Transverse colon (tissue), 4 donors: ENCODE data around the gene ACTR10. TPM values are rescaled to one million over a fixed set of nuclear protein-coding genes. Genes with fewer than 3 reads are reported as not detected.

Source experiments
- DNase-seq: peaks from one replicate; pipeline ENCODE4 v3.0.0-alpha.2; 2019
- H3K27ac ChIP-seq, 4 donors: fragments of 200-600 bp; sonication (generic); 2 replicates each; pipeline ENCODE4 v1.5.1; 2016 to 2018; ENCODE audit warnings: inconsistent platforms in 4 of 4
- H3K27me3 ChIP-seq: fragments of 200-600 bp; sonication (generic); 2 replicates; pipeline ENCODE4 v1.5.1; 2017; ENCODE audit warnings: inconsistent platforms
- H3K36me3 ChIP-seq, 4 donors: fragments of 200-600 bp; sonication (generic); 2 replicates each; pipeline ENCODE4 v1.5.1; 2017 to 2019; ENCODE audit warnings: inconsistent platforms in 4 of 4
- H3K4me1 ChIP-seq, 4 donors: fragments of 200-600 bp; sonication (generic); 2 replicates each; pipeline ENCODE4 v1.5.1; 2017 to 2020; ENCODE audit warnings: inconsistent platforms in 4 of 4
- H3K4me3 ChIP-seq, 4 donors: fragments of 200-600 bp; sonication (generic); 1 replicate in 1 of 4; 2 replicates in 3 of 4; pipeline versions ENCODE4 v1.5.1 to v1.6.1; 2017 to 2019; ENCODE audit warnings: inconsistent platforms in 4 of 4
- H3K9me3 ChIP-seq, 2 donors: fragments of 200-600 bp; sonication (generic); 2 replicates each; pipeline ENCODE4 v1.5.1; 2017 to 2019; ENCODE audit warnings: inconsistent platforms in 2 of 2
- EP300 ChIP-seq: sonication (generic); formaldehyde crosslinking; IDR thresholded peaks from one replicate; pipeline ENCODE4 v1.6.1; 2017; ENCODE audit warnings: antibody characterized with exemption, low read depth
- POLR2A ChIP-seq: fragments of 450-650 bp; IDR thresholded peaks from one replicate; pipeline ENCODE4 v1.6.1; 2016; ENCODE audit warnings: antibody characterized with exemption, mild to moderate bottlenecking, moderate library complexity
- POLR2AphosphoS5 ChIP-seq, 3 donors: sonication (generic); formaldehyde crosslinking; IDR thresholded peaks; one replicate each; pipeline ENCODE4 v1.6.1; 2016; ENCODE audit warnings: antibody characterized with exemption in 3 of 3
- WGBS, 2 donors: methylation state at CpG; one replicate each; pipeline ENCODE4 v1.1.5; 2018; ENCODE audit warnings: low coverage in 1 of 2; 5-methylcytosine and 5-hydroxymethylcytosine counted together
- in situ Hi-C, 4 donors: fragments of 200-750 bp; cut with MboI; loops; one replicate each; pipeline versions ENCODE4 v1.15.0 to v1.15.1; 2017; ENCODE audit warnings: low sequenced_read_pairs in 3 of 4, low pct_ligation_motif_present in 1 of 4, low pct_unique_long_range_greater_than_20kb in 1 of 4
- intact Hi-C: fragments of 100-400 bp; cut with DNase I; formaldehyde crosslinking; loops from one replicate; pipeline ENCODE4 v1.15.1; 2023; ENCODE audit warnings: low total_unique reads
- total RNA-seq, 4 donors: library from RNA; depleted of rRNA; stranded (reverse); fragments of >200 nt; gene quantifications; one replicate each; pipeline ENCODE4 v1.1.0, GENCODE V29; 2016
- TF ChIP-seq, protein P1 (sequence below), 5 experiments: fragments of 200-600 bp in 3 of 5; fragments of 450-650 bp in 2 of 5; sonication (generic) in 3 of 5; IDR thresholded peaks; 1 replicate in 2 of 5; 2 replicates in 3 of 5; pipeline ENCODE4 v1.5.1; 2016 to 2017; ENCODE audit warnings: antibody characterized with exemption in 5 of 5, inconsistent platforms in 3 of 5, mild to moderate bottlenecking in 2 of 5, moderate library complexity in 1 of 5

Gene ACTR10
- total RNA-seq, 4 donors from 2014 or later: 14.7 to 51.9 (median 38.6) TPM

- Histone ChIP-seq H3K27ac (no peak overlapping the region), H3K9me3 (no peaks in the 10 kb centered on the region), H3K4me1 (peaks cover 0 to 28% (median 5%) of the 10 kb centered on the region in 4 donors), H3K36me3 (no peaks in the 10 kb centered on the region), H3K4me3 (no peak overlapping the region), H3K27me3 (no peaks in the 10 kb centered on the region)
- no peak for TF ChIP-seq POLR2A
- no peak for TF ChIP-seq POLR2AphosphoS5 (IDR thresholded peaks at IDR 0.05)
- TF ChIP-seq EP300: no peak
- TF ChIP-seq, protein P1, sequence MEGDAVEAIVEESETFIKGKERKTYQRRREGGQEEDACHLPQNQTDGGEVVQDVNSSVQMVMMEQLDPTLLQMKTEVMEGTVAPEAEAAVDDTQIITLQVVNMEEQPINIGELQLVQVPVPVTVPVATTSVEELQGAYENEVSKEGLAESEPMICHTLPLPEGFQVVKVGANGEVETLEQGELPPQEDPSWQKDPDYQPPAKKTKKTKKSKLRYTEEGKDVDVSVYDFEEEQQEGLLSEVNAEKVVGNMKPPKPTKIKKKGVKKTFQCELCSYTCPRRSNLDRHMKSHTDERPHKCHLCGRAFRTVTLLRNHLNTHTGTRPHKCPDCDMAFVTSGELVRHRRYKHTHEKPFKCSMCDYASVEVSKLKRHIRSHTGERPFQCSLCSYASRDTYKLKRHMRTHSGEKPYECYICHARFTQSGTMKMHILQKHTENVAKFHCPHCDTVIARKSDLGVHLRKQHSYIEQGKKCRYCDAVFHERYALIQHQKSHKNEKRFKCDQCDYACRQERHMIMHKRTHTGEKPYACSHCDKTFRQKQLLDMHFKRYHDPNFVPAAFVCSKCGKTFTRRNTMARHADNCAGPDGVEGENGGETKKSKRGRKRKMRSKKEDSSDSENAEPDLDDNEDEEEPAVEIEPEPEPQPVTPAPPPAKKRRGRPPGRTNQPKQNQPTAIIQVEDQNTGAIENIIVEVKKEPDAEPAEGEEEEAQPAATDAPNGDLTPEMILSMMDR (IDR thresholded peaks at IDR 0.05): no peak
- in situ Hi-C loops: no loop called here
- intact Hi-C loops: no loop called here
- no peak for DNase-seq
- 41 to 53% methylated on average over 3 of the region's 3 CpGs for WGBS, 2 donors
Measured at GRCh38 chr14:58191763-58192601, 8.0 kb upstream of the ACTR10 start.

GRCh38 chr14:58193542-58193941 lies 6.4 kb upstream of the ACTR10 start:
- intact Hi-C loops (no loop called here), in situ Hi-C loops (no loop called here)
- Histone ChIP-seq H3K4me3 (no peak overlapping the region), H3K9me3 (no peaks in the 10 kb centered on the region), H3K4me1 (peaks cover 0 to 28% (median 5%) of the 10 kb centered on the region in 4 donors), H3K36me3 (no peaks in the 10 kb centered on the region), H3K27me3 (no peaks in the 10 kb centered on the region), H3K27ac (peak overlapping the region in 3 of 4 donors; percentile 21 to 55 (median 40))
- DNase-seq: no peak
- WGBS, 2 donors: 21 to 45% methylated on average over 2 of the region's 2 CpGs
- no peak for TF ChIP-seq POLR2AphosphoS5 (IDR thresholded peaks at IDR 0.05)
- no peak for TF ChIP-seq EP300
- TF ChIP-seq, protein P1 (IDR thresholded peaks at IDR 0.05): no peak
- TF ChIP-seq POLR2A: no peak

GRCh38 chr14:58196198-58196597 lies 3.8 kb upstream of the ACTR10 start:
- Histone ChIP-seq H3K9me3 (no peaks in the 10 kb centered on the region), H3K4me1 (peaks cover 5 to 40% (median 18%) of the 10 kb centered on the region in 4 donors), H3K4me3 (no peak overlapping the region), H3K27me3 (no peaks in the 10 kb centered on the region), H3K36me3 (no peaks in the 10 kb centered on the region), H3K27ac (no peak overlapping the region)
- TF ChIP-seq EP300 (no peak), POLR2A (no peak), POLR2AphosphoS5 (IDR thresholded peaks at IDR 0.05) (no peak)
- TF ChIP-seq, protein P1 (IDR thresholded peaks at IDR 0.05): no peak
- intact Hi-C loops: no loop called here
- no peak for DNase-seq
- in situ Hi-C loops: no loop called here
- 97% methylated on average over 1 of the region's 1 CpG; no CpG with 5 or more reads in 1 of the 2 donors for WGBS, 2 donors

GRCh38 chr14:58198086-58198485 lies 1.9 kb upstream of the ACTR10 start:
- Histone ChIP-seq H3K9me3 (no peaks in the 10 kb centered on the region), H3K4me3 (no peak overlapping the region), H3K36me3 (no peaks in the 10 kb centered on the region), H3K4me1 (peaks cover 5 to 37% (median 24%) of the 10 kb centered on the region in 4 donors), H3K27ac (no peak overlapping the region), H3K27me3 (no peaks in the 10 kb centered on the region)
- in situ Hi-C loops: no loop called here
- intact Hi-C loops: no loop called here
- no peak for DNase-seq
- TF ChIP-seq POLR2A: no peak
- TF ChIP-seq EP300: no peak
- TF ChIP-seq, protein P1 (IDR thresholded peaks at IDR 0.05): no peak
- no peak for TF ChIP-seq POLR2AphosphoS5 (IDR thresholded peaks at IDR 0.05)
- 84 to 89% methylated on average over 5 of the region's 5 CpGs for WGBS, 2 donors
